ENCODE measurements around the gene TXNIP. TPM values are rescaled to one million over a fixed set of nuclear protein-coding genes. Genes with fewer than 3 reads are reported as not detected.

Gene TXNIP
- total RNA-seq, 3 donors from 2014 or later: 2,506 to 3,955 (median 3,543) TPM

GRCh38 chr1:145979746-145980456 is 16.5 kb downstream of the TXNIP start:
- H3K9me3 ChIP-seq: no peaks in the 10 kb centered on the region
- H3K27me3 ChIP-seq: no peaks in the 10 kb centered on the region
- peaks cover 17 to 34% of the 10 kb centered on the region in 2 donors for H3K4me1 ChIP-seq
- H3K27ac ChIP-seq: peak overlapping the region; percentile 95 to 97
- peak overlapping the region in 2 of 3 donors; percentile 14 to 44 for H3K4me3 ChIP-seq
- no peak for DNase-seq (ENCODE audit: low spot score in 2 of 2)
- intact Hi-C loops (cut with DNase I; ENCODE audit: low total_unique reads): no loop called here
- no peaks in the 10 kb centered on the region for H3K36me3 ChIP-seq
- TF ChIP-seq POLR2AphosphoS5 (IDR thresholded peaks at IDR 0.05) (no peak), POLR2A (IDR thresholded peaks at IDR 0.05) (no peak)
- TF ChIP-seq, protein P1, sequence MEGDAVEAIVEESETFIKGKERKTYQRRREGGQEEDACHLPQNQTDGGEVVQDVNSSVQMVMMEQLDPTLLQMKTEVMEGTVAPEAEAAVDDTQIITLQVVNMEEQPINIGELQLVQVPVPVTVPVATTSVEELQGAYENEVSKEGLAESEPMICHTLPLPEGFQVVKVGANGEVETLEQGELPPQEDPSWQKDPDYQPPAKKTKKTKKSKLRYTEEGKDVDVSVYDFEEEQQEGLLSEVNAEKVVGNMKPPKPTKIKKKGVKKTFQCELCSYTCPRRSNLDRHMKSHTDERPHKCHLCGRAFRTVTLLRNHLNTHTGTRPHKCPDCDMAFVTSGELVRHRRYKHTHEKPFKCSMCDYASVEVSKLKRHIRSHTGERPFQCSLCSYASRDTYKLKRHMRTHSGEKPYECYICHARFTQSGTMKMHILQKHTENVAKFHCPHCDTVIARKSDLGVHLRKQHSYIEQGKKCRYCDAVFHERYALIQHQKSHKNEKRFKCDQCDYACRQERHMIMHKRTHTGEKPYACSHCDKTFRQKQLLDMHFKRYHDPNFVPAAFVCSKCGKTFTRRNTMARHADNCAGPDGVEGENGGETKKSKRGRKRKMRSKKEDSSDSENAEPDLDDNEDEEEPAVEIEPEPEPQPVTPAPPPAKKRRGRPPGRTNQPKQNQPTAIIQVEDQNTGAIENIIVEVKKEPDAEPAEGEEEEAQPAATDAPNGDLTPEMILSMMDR (IDR thresholded peaks at IDR 0.05): no peak

GRCh38 chr1:145978854-145979745 is 17.3 kb downstream of the TXNIP start:
- peak overlapping the region; percentile 8 to 55 (median 14) for H3K4me3 ChIP-seq
- intact Hi-C loops (cut with DNase I; ENCODE audit: low total_unique reads): no loop called here
- no peaks in the 10 kb centered on the region for H3K27me3 ChIP-seq
- peak overlapping the region; percentile 95 to 97 for H3K27ac ChIP-seq
- DNase-seq (ENCODE audit: low spot score in 2 of 2): peak; percentile 76 to 98
- no peaks in the 10 kb centered on the region for H3K36me3 ChIP-seq
- TF ChIP-seq POLR2A (IDR thresholded peaks at IDR 0.05) (peak; percentile 35), POLR2AphosphoS5 (IDR thresholded peaks at IDR 0.05) (peak; percentile 73 to 91 (median 84))
- TF ChIP-seq, protein P1 (IDR thresholded peaks at IDR 0.05): no peak
- H3K4me1 ChIP-seq: peaks cover 17 to 34% of the 10 kb centered on the region in 2 donors
- no peaks in the 10 kb centered on the region for H3K9me3 ChIP-seq

GRCh38 chr1:145978471-145978853 is 17.9 kb downstream of the TXNIP start:
- no peak for DNase-seq (ENCODE audit: low spot score in 2 of 2)
- no peaks in the 10 kb centered on the region for H3K27me3 ChIP-seq
- peak overlapping the region; percentile 8 to 55 (median 14) for H3K4me3 ChIP-seq
- intact Hi-C loops (cut with DNase I; ENCODE audit: low total_unique reads): no loop called here
- peaks cover 17 to 31% of the 10 kb centered on the region in 2 donors for H3K4me1 ChIP-seq
- H3K36me3 ChIP-seq: no peaks in the 10 kb centered on the region
- TF ChIP-seq POLR2AphosphoS5 (IDR thresholded peaks at IDR 0.05) (no peak), POLR2A (IDR thresholded peaks at IDR 0.05) (no peak)
- TF ChIP-seq, protein P1 (IDR thresholded peaks at IDR 0.05): no peak
- peak overlapping the region; percentile 95 to 97 for H3K27ac ChIP-seq
- H3K9me3 ChIP-seq: no peaks in the 10 kb centered on the region

DNA sequence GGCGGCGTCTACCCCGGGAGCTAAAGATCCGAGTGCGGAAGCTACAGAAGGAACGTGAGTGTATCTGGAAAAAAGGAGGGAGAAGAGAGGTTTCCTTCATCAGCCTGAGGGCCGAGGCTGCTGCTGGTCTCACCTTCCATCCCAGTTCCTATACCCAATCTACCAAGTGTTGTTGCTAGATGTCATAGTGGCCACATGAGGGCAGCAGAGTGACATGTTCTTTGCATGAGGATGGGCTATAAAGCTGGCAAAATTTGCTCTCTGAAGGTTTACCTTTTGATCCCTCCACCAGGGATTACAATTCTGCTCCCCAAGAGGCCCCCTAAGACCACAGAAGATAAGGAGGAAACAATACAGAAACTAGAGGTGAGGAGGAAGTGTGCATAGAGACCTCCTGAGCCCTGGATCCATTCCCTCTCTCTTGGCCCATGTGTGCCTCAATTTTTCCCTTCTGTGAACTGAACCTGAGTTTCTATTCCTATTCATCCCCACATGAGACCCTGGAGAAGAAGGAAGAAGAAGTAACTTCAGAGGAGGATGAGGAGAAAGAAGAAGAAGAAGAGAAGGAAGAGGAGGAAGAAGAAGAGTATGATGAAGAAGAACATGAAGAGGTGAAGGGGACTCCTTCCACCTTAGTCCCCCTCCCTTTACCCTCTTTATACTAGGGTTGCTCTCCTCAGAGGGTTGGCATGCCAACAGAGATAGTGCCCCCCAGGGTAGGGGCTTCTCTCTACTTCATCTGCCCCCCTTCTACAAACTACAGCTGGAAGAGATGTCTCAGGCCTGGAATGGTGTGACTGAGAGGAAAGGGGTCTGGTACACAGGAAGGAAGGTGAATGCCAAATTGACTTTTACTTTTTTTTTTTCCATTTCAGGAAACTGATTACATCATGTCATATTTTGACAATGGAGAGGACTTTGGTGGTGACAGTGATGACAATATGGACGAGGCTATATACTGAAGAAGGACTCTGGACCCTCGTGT is 18.6 kb downstream of the TXNIP start:
- H3K4me3 ChIP-seq: peak overlapping the region in 2 of 3 donors; percentile 2 to 55
- peaks cover 17 to 24% of the 10 kb centered on the region in 2 donors for H3K4me1 ChIP-seq

More for the DNA sequence above, 18.6 kb downstream of the TXNIP start:
- peak overlapping the region; percentile 95 to 97 for H3K27ac ChIP-seq
- DNase-seq (ENCODE audit: low spot score in 2 of 2): peak; percentile 66 to 85
- TF ChIP-seq POLR2A (IDR thresholded peaks at IDR 0.05) (no peak), POLR2AphosphoS5 (IDR thresholded peaks at IDR 0.05) (peak in 2 of 3 donors; percentile 80 to 90)
- TF ChIP-seq, protein P1 (IDR thresholded peaks at IDR 0.05): peak; percentile 90 to 97 (median 91)
- no peaks in the 10 kb centered on the region for H3K36me3 ChIP-seq
- intact Hi-C loops (cut with DNase I; ENCODE audit: low total_unique reads): no loop called here
- H3K9me3 ChIP-seq: no peaks in the 10 kb centered on the region
- no peaks in the 10 kb centered on the region for H3K27me3 ChIP-seq

Measured in breast epithelium (tissue), 4 donors.